Common myeloid progenitor, CD34-positive (primary cell): ENCODE data around the gene EHBP1L1.

ENCODE experiments used
- CTCF ChIA-PET: fragments of 350-600 bp; sonication (Branson Sonifier 250); formaldehyde crosslinking; loops from one replicate; lab custom pipeline; 2021; ENCODE audit warnings: antibody characterized with exemption; lab: Charles Lee
- POLR2A ChIA-PET: fragments of 350-600 bp; sonication (Branson Sonifier 250); formaldehyde crosslinking; loops from one replicate; lab custom pipeline; 2021; ENCODE audit warnings: antibody characterized with exemption; lab: Charles Lee
- DNase-seq, 3 donors: peaks; one replicate each; pipeline versions ENCODE4 v3.0.0 to v3.0.0-alpha.2; 2013
- H3K27ac ChIP-seq, 2 experiments: 1 replicate in 1 of 2; 2 replicates in 1 of 2; pipeline ENCODE4 v1.7.0; 2013; ENCODE audit warnings: inconsistent platforms in 2 of 2, low read length in 2 of 2, mild to moderate bottlenecking in 2 of 2, low read depth in 1 of 2, moderate library complexity in 1 of 2; ENCODE audit not compliant: severe bottlenecking in 2 of 2, insufficient read depth in 1 of 2, poor library complexity in 1 of 2
- H3K27me3 ChIP-seq, 5 experiments: replicated peaks in 2 of 5; 1 replicate in 3 of 5; 2 replicates in 2 of 5; pipeline versions ENCODE4 v1.6.1 to v1.7.0; 2013; ENCODE audit warnings: low read length in 4 of 5, mild to moderate bottlenecking in 2 of 5, moderate library complexity in 2 of 5, inconsistent platforms in 1 of 5; ENCODE audit not compliant: insufficient read depth in 5 of 5, control insufficient read depth in 4 of 5
- H3K36me3 ChIP-seq, 4 experiments: 1 replicate in 2 of 4; 2 replicates in 2 of 4; pipeline versions ENCODE4 v1.6.1 to v1.7.0; 2013; ENCODE audit warnings: low read length in 3 of 4, control low read depth in 1 of 4, mild to moderate bottlenecking in 1 of 4; ENCODE audit not compliant: control insufficient read depth in 4 of 4, insufficient read depth in 4 of 4
- H3K4me1 ChIP-seq, 4 experiments: 1 replicate in 3 of 4; 2 replicates in 1 of 4; pipeline versions ENCODE4 v1.6.1 to v1.7.1; 2013; ENCODE audit warnings: low read length in 3 of 4, mild to moderate bottlenecking in 3 of 4, control low read depth in 1 of 4, inconsistent platforms in 1 of 4, moderate library complexity in 1 of 4; ENCODE audit not compliant: control insufficient read depth in 4 of 4, insufficient read depth in 4 of 4; ENCODE audit errors: control extremely low read depth in 1 of 4
- H3K4me3 ChIP-seq, 7 experiments: 1 replicate in 4 of 7; 2 replicates in 3 of 7; pipeline versions ENCODE4 v1.5.1 to v1.7.0; 2013; ENCODE audit warnings: mild to moderate bottlenecking in 7 of 7, low read length in 6 of 7, moderate library complexity in 6 of 7, inconsistent platforms in 2 of 7, low read depth in 2 of 7, control low read depth in 1 of 7; ENCODE audit not compliant: insufficient read depth in 4 of 7, control insufficient read depth in 1 of 7; ENCODE audit errors: extremely low read depth in 1 of 7
- H3K9me3 ChIP-seq, 5 experiments: 1 replicate in 4 of 5; 2 replicates in 1 of 5; pipeline versions ENCODE4 v1.6.1 to v1.7.1; 2013; ENCODE audit warnings: low read length in 4 of 5, mild to moderate bottlenecking in 2 of 5, inconsistent platforms in 1 of 5, low read depth in 1 of 5, moderate library complexity in 1 of 5; ENCODE audit not compliant: control insufficient read depth in 4 of 5, insufficient read depth in 2 of 5; ENCODE audit errors: control extremely low read depth in 1 of 5
- WGBS: methylation state at CpG from one replicate; pipeline ENCODE4 v1.1.5; 2013; ENCODE audit not compliant: insufficient coverage; 5-methylcytosine and 5-hydroxymethylcytosine counted together

The EHBP1L1 gene

GRCh38 chr11:65619281-65619928, 43.6 kb downstream of the EHBP1L1 start:
- peaks cover 10 to 69% (median 45%) of the 10 kb centered on the region in 4 experiments for H3K36me3 ChIP-seq
- CTCF ChIA-PET = interaction anchor here (1.0 kb wide), 1 partner anchor 18 kb away, joined by 3 read pairs; the partner anchor contains the start of gene SIPA1

GRCh38 chr11:65620666-65621065, 44.8 kb downstream of the EHBP1L1 start:
- DNase-seq = no peak
- Histone ChIP-seq H3K27me3 (no peaks in the 10 kb centered on the region), H3K27ac (no peak overlapping the region), H3K4me3 (no peak overlapping the region), H3K36me3 (peaks cover 12 to 80% (median 50%) of the 10 kb centered on the region in 4 experiments), H3K4me1 (peaks cover 0 to 14% (median 13%) of the 10 kb centered on the region in 4 experiments), H3K9me3 (no peaks in the 10 kb centered on the region)
- CTCF ChIA-PET = interaction anchor here (1.2 to 3.9 kb wide), 2 partner anchors 12 to 21 kb away, joined by 3 to 18 read pairs; no protein-coding TSS in a partner anchor
- POLR2A ChIA-PET = no interaction called here
- 96% methylated on average over 19 of the region's 19 CpGs for WGBS

More at GRCh38 chr11:65619281-65619928, 43.6 kb downstream of the EHBP1L1 start:
- 97% methylated on average over 26 of the region's 29 CpGs for WGBS
- Histone ChIP-seq H3K9me3 (no peaks in the 10 kb centered on the region), H3K27ac (no peak overlapping the region), H3K27me3 (no peaks in the 10 kb centered on the region), H3K4me1 (peaks cover 0 to 18% (median 15%) of the 10 kb centered on the region in 4 experiments), H3K4me3 (no peak overlapping the region)
- no peak for DNase-seq
- POLR2A ChIA-PET = no interaction called here

GRCh38 chr11:65621460-65621859, 45.6 kb downstream of the EHBP1L1 start:
- ChIA-PET CTCF (interaction anchor here (0.7 to 3.9 kb wide), 5 partner anchors 11 to 155 kb away, joined by 3 to 18 read pairs (median 3); no protein-coding TSS in a partner anchor), POLR2A (no interaction called here)
- H3K27ac ChIP-seq = no peak overlapping the region
- 98% methylated on average over 14 of the region's 14 CpGs for WGBS
- no peak for DNase-seq
- H3K9me3 ChIP-seq = no peaks in the 10 kb centered on the region
- H3K4me3 ChIP-seq = no peak overlapping the region
- H3K27me3 ChIP-seq = no peaks in the 10 kb centered on the region
- H3K36me3 ChIP-seq = peaks cover 16 to 88% (median 53%) of the 10 kb centered on the region in 4 experiments
- peaks cover 0 to 15% (median 11%) of the 10 kb centered on the region in 4 experiments for H3K4me1 ChIP-seq

- POLR2A ChIA-PET = no interaction called here
- DNase-seq = no peak
- WGBS = 95% methylated on average over 14 of the region's 16 CpGs
- H3K4me1 ChIP-seq = peaks cover 0 to 9% (median 5%) of the 10 kb centered on the region in 4 experiments
- H3K4me3 ChIP-seq = no peak overlapping the region
- CTCF ChIA-PET = interaction anchor here (0.7 to 3.9 kb wide), 5 partner anchors 10 to 155 kb away, joined by 3 to 18 read pairs (median 3); no protein-coding TSS in a partner anchor
- no peaks in the 10 kb centered on the region for H3K27me3 ChIP-seq
- H3K36me3 ChIP-seq = peaks cover 16 to 94% (median 58%) of the 10 kb centered on the region in 4 experiments
- H3K9me3 ChIP-seq = no peaks in the 10 kb centered on the region
- no peak overlapping the region for H3K27ac ChIP-seq
These were observed 46.2 kb downstream of the EHBP1L1 start for GRCh38 chr11:65622011-65622410.

GRCh38 chr11:65623177-65623576, 47.3 kb downstream of the EHBP1L1 start:
- no peak for DNase-seq
- H3K9me3 ChIP-seq = no peaks in the 10 kb centered on the region
- peaks cover 0 to 5% (median 2%) of the 10 kb centered on the region in 4 experiments for H3K4me1 ChIP-seq
- H3K36me3 ChIP-seq = peaks cover 12 to 95% (median 61%) of the 10 kb centered on the region in 4 experiments
- H3K4me3 ChIP-seq = no peak overlapping the region
- no peaks in the 10 kb centered on the region for H3K27me3 ChIP-seq
- 98% methylated on average over 11 of the region's 14 CpGs for WGBS
- ChIA-PET POLR2A (no interaction called here), CTCF (interaction anchor here (1.1 to 7.7 kb wide), 8 partner anchors 9 to 236 kb away, joined by 3 to 56 read pairs (median 4); partner anchors contain the start of genes KAT5 and SIPA1)
- H3K27ac ChIP-seq = no peak overlapping the region

GRCh38 chr11:65623852-65624616, 48.2 kb downstream of the EHBP1L1 start:
- WGBS = 96% methylated on average over 15 of the region's 25 CpGs
- no peaks in the 10 kb centered on the region for H3K9me3 ChIP-seq
- no peak overlapping the region for H3K27ac ChIP-seq
- no peak for DNase-seq
- H3K36me3 ChIP-seq = peaks cover 15 to 95% (median 59%) of the 10 kb centered on the region in 4 experiments
- CTCF ChIA-PET = interaction anchor here (1.1 to 7.7 kb wide), 9 partner anchors 8 to 235 kb away, joined by 3 to 56 read pairs (median 5); partner anchors contain the start of genes KAT5, RELA and SIPA1
- H3K27me3 ChIP-seq = no peaks in the 10 kb centered on the region
- H3K4me1 ChIP-seq = peaks cover 0 to 5% (median 2%) of the 10 kb centered on the region in 4 experiments
- H3K4me3 ChIP-seq = no peak overlapping the region
- POLR2A ChIA-PET = no interaction called here
